Measurements from ENCODE around the gene DIP2C. TPM values are rescaled to one million over a fixed set of nuclear protein-coding genes. Genes with fewer than 3 reads are reported as not detected.
"Not testable (repeated sequence)": the region's sequence is repeated elsewhere in the genome, so short reads cannot be mapped to it uniquely, and the experiment has no call there.

Gene DIP2C
- total and polyA plus RNA-seq, 2 donors from 2014 or later = 6.2 to 22.6 TPM

DNA sequence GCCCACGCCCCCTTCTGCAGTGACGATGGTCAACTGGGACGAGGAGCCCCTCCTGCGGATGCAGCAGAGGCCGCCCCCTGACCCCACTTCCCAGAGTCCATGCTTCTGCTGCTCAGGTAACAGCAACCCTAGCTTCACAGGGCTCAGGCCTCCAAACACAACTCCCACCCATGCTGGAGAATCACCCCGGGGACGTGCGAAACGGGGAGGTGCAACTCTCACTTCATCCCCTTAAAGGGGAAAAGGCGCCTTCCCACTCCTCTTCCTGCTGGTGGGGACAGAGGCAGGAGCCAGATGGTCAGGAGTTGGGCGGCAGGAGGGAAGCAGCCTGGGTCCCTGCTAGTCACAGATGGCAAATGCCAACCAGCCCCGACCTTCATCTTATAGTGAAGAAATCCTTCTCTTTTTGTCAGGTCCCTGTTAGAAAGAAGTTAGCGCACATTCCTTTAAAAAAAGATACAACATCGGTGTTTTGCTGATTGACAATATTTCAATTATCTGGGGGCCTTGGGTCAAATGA is 155.4 kb downstream of the DIP2C start:
- no peaks in the 10 kb centered on the region for H3K9me3 ChIP-seq (ENCODE audit: control insufficient read depth in 2 of 3, insufficient read depth in 1 of 3, low read length in 3 of 3)
- H3K27ac ChIP-seq (ENCODE audit: low read depth in 2 of 2, low read length in 2 of 2) = no peak overlapping the region
- no peaks in the 10 kb centered on the region for H3K36me3 ChIP-seq (ENCODE audit: control insufficient read depth in 2 of 3, insufficient read depth in 3 of 3, low read length in 3 of 3)
- intact Hi-C loops (cut with DNase I) = no loop called here
- peak in 2 of 5 donors; percentile 43 to 44 for DNase-seq
- H3K27me3 ChIP-seq (ENCODE audit: control insufficient read depth, insufficient read depth, low read length) = no peaks in the 10 kb centered on the region
- H3K4me3 ChIP-seq (ENCODE audit: low read length in 3 of 3) = no peak overlapping the region
- no peaks in the 10 kb centered on the region for H3K4me1 ChIP-seq (ENCODE audit: control insufficient read depth in 2 of 3, insufficient read depth in 2 of 3, low read depth in 1 of 3, low read length in 3 of 3)
- no peak for FAIRE-seq
- TF ChIP-seq, protein P1, sequence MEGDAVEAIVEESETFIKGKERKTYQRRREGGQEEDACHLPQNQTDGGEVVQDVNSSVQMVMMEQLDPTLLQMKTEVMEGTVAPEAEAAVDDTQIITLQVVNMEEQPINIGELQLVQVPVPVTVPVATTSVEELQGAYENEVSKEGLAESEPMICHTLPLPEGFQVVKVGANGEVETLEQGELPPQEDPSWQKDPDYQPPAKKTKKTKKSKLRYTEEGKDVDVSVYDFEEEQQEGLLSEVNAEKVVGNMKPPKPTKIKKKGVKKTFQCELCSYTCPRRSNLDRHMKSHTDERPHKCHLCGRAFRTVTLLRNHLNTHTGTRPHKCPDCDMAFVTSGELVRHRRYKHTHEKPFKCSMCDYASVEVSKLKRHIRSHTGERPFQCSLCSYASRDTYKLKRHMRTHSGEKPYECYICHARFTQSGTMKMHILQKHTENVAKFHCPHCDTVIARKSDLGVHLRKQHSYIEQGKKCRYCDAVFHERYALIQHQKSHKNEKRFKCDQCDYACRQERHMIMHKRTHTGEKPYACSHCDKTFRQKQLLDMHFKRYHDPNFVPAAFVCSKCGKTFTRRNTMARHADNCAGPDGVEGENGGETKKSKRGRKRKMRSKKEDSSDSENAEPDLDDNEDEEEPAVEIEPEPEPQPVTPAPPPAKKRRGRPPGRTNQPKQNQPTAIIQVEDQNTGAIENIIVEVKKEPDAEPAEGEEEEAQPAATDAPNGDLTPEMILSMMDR (IDR thresholded peaks at IDR 0.05; ENCODE audit: borderline replicate concordance, extremely low read depth, insufficient read depth) = no peak
- H3K9ac ChIP-seq (ENCODE audit: low read length in 3 of 3) = no peak overlapping the region

DNA sequence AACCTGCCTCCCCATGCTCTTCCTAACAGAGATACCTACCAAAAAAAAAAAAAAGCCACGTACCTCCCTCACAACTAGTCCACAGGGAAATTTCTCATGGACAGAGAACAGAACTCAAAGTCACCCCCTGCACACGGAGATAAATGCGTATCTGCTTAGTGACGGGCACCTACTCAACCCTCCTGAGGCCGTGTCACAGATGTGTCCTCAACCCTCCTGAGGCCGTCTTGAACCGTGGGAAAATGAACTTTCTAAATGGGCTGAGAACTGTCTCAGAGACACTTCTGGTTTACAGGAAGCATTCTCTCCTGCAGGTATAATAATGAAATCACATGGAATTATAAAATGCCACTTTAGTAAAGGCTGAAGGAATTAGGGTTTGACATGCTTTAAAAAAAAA is 155.9 kb downstream of the DIP2C start:
- H3K4me3 ChIP-seq (ENCODE audit: low read length in 3 of 3) = no peak overlapping the region
- TF ChIP-seq, protein P1 (IDR thresholded peaks at IDR 0.05; ENCODE audit: borderline replicate concordance, extremely low read depth, insufficient read depth) = no peak
- H3K27ac ChIP-seq (ENCODE audit: low read depth in 2 of 2, low read length in 2 of 2) = no peak overlapping the region
- no peaks in the 10 kb centered on the region for H3K27me3 ChIP-seq (ENCODE audit: control insufficient read depth, insufficient read depth, low read length)
- intact Hi-C loops (cut with DNase I) = no loop called here
- no peak for DNase-seq
- FAIRE-seq = no peak
- H3K9me3 ChIP-seq (ENCODE audit: control insufficient read depth in 2 of 3, insufficient read depth in 1 of 3, low read length in 3 of 3) = no peaks in the 10 kb centered on the region
- H3K9ac ChIP-seq (ENCODE audit: low read length in 3 of 3) = no peak overlapping the region
- no peaks in the 10 kb centered on the region for H3K36me3 ChIP-seq (ENCODE audit: control insufficient read depth in 2 of 3, insufficient read depth in 3 of 3, low read length in 3 of 3)
- H3K4me1 ChIP-seq (ENCODE audit: control insufficient read depth in 2 of 3, insufficient read depth in 2 of 3, low read depth in 1 of 3, low read length in 3 of 3) = no peaks in the 10 kb centered on the region

DNA sequence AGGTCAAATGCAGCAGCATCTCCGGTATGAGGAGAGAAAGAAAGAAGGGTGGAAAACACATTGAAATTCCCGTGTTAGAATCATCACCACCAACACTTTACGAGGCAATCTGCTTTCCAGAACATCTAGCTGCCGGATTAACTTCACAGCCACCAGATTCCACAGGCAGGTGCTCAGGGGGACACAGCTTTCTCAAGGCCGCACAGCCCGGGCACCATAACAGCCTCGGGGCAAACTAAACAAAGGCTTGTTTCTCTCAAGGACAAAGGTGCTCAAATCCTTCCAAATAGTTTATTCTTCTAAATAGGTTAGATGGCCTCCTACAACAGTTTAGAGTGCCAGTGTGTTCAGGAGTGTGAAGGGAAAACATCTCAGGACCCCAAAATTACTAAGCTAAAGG is 156.3 kb downstream of the DIP2C start:
- H3K9ac ChIP-seq (ENCODE audit: low read length in 3 of 3) = no peak overlapping the region

DNA sequence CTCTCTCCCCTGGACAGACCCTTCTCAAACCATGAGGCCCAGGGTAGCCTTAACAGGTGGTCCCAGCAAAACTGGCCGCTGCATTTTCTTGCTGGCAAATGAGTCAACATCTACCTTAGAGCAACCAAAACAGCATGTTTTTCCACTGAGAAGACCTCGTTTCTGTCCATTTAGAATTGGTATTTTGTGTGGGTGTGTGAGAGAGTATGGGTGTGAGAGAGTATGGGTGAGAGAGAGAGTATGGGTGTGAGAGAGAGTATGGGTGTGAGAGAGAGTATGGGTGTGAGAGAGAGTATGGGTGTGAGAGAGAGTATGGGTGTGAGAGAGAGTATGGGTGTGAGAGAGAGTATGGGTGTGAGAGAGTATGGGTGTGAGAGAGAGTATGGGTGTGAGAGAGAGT is 157.1 kb downstream of the DIP2C start:
- DNase-seq; H3K4me1 ChIP-seq (ENCODE audit: control insufficient read depth in 2 of 3, insufficient read depth in 2 of 3, low read depth in 1 of 3, low read length in 3 of 3); H3K27me3 ChIP-seq (ENCODE audit: control insufficient read depth, insufficient read depth, low read length); FAIRE-seq; H3K27ac ChIP-seq (ENCODE audit: low read depth in 2 of 2, low read length in 2 of 2); H3K9ac ChIP-seq (ENCODE audit: low read length in 3 of 3); intact Hi-C loops (cut with DNase I); H3K36me3 ChIP-seq (ENCODE audit: control insufficient read depth in 2 of 3, insufficient read depth in 3 of 3, low read length in 3 of 3); H3K9me3 ChIP-seq (ENCODE audit: control insufficient read depth in 2 of 3, insufficient read depth in 1 of 3, low read length in 3 of 3); H3K4me3 ChIP-seq (ENCODE audit: low read length in 3 of 3): not testable (repeated sequence)

More for the DNA sequence above, 156.3 kb downstream of the DIP2C start:
- TF ChIP-seq, protein P1 (IDR thresholded peaks at IDR 0.05; ENCODE audit: borderline replicate concordance, extremely low read depth, insufficient read depth) = no peak
- Histone ChIP-seq H3K4me1 (ENCODE audit: control insufficient read depth in 2 of 3, insufficient read depth in 2 of 3, low read depth in 1 of 3, low read length in 3 of 3) (no peaks in the 10 kb centered on the region), H3K4me3 (ENCODE audit: low read length in 3 of 3) (no peak overlapping the region), H3K9me3 (ENCODE audit: control insufficient read depth in 2 of 3, insufficient read depth in 1 of 3, low read length in 3 of 3) (no peaks in the 10 kb centered on the region), H3K36me3 (ENCODE audit: control insufficient read depth in 2 of 3, insufficient read depth in 3 of 3, low read length in 3 of 3) (no peaks in the 10 kb centered on the region), H3K27me3 (ENCODE audit: control insufficient read depth, insufficient read depth, low read length) (no peaks in the 10 kb centered on the region), H3K27ac (ENCODE audit: low read depth in 2 of 2, low read length in 2 of 2) (no peak overlapping the region)
- intact Hi-C loops (cut with DNase I) = no loop called here
- DNase-seq (no peak), FAIRE-seq (no peak)

All from kidney (tissue), 14 donors.